Measurements from ENCODE around the gene SFXN3.

SFXN3 gene

DNA sequence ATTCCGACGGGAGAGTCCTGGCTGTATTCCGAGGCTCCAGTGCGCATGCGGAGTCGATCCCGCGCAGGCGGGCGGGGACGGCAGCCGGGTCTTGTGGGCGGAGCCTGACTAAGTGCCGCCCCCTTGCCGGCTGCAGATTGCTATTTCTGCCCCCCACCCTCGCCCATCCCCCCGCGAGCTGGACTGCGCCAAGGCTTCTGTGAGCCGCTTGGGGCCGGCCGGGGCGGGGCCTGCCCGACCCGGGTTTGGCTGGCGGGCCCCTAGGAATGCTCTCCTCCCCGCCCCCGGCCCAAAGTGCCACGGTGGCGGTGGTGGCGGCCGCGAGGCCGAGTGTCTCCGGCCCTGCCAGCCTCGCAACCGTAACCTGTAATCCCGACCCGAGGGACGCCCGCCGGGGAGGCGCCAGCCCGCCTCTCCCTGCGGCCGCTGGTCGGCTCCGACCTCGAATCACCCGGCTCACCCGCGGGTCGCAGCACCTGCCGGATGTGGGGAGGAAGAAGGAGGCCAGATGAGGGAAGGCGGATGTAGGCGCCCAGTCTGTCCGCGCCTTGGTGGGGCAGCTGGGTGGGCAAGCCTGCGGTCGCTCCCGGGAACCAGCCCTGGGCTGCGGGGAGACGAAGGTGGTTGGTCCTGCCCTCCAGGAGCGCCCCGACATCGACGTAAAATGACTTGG, 30.1 kb downstream of the SFXN3 start:
- DNase-seq: peak; percentile 97

DNA sequence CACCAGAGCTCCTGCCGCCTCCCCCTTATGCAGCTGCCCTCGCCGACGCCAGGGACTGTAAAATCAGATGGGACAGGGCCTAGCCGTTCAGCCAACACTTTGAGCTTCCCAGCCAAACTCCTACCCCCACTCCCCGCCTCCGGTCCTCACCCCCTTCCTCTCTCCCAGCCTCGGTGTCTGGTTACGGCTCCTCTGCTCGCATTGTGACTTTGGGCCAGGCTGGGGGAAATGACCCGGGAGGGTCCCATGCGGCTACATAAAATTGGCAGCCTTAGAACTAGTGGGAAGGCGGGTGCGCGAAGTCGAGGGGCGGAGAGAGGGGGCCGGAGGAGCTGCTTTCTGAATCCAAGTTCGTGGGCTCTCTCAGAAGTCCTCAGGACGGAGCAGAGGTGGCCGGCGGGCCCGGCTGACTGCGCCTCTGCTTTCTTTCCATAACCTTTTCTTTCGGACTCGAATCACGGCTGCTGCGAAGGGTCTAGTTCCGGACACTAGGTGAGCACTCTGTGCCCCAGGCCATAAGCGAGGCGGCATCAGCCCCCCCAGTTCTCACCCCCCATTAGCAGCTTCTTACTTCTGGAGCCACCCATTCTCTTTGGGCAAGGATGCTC, 30.7 kb downstream of the SFXN3 start, which contains the start of gene KAZALD1:
KAZALD1 (plus strand) TSS at position 366 of the 608 bp plus-strand sequence. CDS start 604 bp downstream, outside the sequence.
- DNase-seq: no peak

DNA sequence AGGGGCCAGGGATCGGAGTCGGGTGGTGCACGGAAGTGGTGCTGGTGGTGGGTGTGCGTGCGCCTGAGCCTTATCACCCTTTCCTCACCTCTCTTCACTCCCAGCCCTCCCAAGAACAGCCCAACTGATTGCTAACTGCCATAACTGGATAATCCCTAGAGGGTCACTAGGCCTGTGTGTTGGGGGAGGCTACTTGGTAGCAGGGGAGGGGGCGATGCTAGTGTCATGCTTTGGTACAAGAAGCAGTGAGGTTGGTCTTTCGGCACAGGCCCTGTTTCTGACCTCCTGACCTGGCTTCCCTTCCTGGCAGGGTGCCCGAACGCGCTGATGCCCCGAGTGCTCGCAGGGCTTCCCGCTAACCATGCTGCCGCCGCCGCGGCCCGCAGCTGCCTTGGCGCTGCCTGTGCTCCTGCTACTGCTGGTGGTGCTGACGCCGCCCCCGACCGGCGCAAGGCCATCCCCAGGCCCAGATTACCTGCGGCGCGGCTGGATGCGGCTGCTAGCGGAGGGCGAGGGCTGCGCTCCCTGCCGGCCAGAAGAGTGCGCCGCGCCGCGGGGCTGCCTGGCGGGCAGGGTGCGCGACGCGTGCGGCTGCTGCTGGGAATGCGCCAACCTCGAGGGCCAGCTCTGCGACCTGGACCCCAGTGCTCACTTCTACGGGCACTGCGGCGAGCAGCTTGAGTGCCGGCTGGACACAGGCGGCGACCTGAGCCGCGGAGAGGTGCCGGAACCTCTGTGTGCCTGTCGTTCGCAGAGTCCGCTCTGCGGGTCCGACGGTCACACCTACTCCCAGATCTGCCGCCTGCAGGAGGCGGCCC, 31.4 kb downstream of the SFXN3 start:
- DNase-seq: peak; percentile 16

DNA sequence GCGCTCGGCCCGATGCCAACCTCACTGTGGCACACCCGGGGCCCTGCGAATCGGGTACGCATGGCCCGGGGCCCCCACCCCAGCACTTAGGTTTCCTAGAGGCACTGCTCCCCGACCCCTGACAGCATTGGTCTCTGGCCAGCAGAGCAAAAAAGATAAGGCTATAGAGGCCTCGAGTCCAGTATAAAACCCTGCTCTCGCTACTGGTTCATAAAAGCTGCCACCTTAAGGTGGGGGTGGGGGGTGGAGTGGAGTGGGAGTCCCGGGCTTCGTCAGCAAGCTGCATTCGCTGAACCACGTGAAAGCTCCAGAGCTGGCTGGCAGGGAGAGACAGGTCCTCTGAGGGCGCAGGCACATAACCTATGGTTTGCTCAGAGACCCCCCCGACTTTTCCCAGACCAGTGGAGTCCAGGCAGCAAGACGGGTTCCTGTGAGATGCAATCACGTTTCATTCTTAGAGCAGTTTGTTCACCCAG, 32.1 kb downstream of the SFXN3 start:
- DNase-seq: no peak

DNA sequence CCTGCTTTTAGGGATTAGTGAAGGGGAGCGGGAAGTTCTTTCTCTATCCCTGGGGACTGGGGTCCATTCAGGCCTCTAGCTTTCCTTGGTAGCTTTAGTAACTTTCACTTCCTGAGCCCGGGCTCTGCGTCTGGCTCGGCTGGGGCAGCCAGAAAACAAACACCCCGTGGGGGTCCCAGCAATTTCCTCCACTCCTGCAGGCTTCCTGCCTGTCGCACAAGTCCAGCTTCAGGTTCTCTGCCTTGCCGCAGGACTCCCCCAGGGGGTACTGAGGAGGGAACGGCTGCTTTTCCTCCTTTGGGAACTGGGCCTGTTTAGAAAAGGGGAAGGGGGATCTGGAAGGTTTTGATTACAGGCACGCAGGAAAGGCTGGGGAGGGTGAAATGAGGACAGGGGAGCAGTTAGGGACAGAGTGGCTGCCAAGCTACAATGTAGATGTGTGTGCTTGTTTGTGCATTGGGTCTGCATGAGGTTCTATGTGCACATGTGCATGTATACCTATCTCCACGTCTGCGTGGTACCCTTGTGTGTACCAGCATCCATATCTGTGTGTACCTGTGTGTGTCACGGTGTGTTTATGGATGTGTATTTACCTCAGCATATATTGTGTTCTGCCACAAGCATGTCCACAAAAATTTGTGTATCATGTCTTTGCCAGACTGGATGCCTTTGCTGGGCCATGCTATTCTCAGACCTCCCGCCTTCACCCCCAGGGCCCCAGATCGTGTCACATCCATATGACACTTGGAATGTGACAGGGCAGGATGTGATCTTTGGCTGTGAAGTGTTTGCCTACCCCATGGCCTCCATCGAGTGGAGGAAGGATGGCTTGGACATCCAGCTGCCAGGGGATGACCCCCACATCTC, 32.7 kb downstream of the SFXN3 start:
- no peak for DNase-seq

DNA sequence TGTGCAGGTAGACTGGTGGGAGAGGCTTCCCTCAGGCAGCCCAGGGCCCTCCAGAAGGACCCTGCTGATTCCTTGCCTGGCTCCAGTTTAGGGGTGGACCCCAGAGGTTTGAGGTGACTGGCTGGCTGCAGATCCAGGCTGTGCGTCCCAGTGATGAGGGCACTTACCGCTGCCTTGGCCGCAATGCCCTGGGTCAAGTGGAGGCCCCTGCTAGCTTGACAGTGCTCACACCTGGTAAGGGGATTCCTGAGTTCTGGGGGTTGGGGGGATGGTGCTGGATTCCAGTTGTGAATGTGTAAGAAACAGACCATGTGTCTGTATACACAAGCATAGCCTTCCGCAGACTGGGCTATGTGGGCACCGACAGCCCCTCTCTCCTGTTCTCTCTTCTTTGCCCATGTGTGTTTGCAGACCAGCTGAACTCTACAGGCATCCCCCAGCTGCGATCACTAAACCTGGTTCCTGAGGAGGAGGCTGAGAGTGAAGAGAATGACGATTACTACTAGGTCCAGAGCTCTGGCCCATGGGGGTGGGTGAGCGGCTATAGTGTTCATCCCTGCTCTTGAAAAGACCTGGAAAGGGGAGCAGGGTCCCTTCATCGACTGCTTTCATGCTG, 33.5 kb downstream of the SFXN3 start:
- DNase-seq: no peak

DNA sequence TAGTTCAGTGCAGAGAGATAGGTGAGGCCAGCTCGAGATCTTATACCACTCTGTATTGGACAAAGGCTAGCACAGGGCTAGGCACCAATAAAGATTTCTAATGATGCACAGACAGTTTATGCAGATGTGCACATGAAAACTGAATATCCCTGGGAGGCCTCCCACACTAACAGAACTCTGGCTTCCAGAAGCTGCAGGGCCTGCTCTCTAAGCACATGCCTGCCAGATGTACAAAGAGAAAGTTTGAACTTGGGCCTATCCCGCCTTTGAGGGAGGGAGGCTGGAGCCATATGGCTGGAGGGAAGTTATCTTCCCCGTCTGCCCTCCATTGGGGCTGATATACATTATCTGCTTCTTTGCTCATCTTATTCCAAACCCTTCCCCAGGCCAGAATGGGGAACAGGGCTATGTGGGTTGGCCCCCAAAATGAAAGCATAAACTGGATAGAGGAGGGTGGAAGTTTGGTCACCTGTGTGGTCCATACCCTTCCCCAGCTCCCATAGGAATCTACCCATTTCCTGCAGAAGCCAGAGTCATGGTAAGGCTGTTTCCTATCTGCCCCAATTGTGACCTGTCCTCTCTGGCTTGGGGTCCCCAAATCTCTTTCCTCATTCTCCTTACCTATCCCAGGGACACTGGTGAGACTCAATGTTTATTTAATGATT, 34.6 kb downstream of the SFXN3 start:
- DNase-seq: no peak

DNA sequence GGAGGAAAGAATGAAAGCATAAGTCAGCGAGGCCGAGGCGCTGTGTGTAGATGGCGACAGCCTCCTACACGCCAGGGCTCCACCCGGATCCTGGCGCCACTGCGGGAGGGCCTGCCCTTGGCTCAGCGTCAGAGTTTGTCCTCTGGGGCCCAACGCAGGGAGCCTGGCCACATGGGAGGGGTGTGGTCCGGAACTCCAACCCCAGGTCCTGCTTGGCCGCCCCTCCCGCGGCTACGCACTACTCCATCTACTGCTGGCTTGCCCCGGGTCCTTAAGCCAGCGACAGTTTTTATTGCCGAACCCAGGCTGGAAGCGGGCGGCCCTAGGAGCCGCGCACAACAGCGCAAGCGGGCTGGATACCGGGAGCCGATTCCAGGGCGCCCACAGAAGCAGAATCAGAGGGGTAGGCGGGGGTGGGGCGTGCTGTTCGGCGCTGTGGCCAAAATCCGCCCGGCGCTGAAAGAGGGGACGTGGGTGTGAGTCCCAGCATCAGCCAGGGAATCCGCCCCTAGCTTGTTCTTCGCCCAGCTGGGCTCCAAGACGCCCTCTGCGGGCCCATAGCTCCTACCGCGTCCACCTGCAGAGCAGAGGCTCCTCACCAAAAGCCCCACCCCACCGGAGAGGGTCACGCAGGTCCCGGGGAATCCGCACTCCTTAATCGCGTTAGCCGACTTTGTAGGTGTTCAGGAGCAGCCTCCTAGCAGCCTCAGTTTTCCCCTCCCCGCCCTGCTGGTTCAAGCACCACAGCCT, 35.3 kb downstream of the SFXN3 start:
- peak; percentile 29 for DNase-seq

DNA sequence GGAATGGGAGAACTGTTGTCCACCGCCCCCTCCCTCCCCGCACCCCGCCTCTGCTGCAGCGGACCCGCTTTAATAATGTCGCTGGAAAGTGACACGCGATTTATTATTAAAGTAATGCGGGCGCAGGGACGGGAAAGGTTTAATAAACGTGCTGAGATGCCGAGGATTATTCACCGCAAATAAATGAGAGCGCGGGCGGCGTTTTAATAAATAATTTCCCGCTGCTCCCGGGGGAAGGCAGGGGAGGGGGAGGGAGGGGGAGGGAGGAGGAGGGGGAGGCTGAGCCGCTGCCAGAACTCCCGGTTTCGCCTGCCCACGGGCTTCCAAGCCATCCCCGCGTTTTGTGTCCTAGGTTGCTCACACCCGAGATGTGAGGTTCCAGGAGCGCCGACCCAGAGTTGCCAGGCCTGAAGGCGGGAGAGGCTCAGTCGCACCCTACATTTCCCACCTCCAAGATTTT, 35.9 kb downstream of the SFXN3 start:
- peak; percentile 25 for DNase-seq

DNA sequence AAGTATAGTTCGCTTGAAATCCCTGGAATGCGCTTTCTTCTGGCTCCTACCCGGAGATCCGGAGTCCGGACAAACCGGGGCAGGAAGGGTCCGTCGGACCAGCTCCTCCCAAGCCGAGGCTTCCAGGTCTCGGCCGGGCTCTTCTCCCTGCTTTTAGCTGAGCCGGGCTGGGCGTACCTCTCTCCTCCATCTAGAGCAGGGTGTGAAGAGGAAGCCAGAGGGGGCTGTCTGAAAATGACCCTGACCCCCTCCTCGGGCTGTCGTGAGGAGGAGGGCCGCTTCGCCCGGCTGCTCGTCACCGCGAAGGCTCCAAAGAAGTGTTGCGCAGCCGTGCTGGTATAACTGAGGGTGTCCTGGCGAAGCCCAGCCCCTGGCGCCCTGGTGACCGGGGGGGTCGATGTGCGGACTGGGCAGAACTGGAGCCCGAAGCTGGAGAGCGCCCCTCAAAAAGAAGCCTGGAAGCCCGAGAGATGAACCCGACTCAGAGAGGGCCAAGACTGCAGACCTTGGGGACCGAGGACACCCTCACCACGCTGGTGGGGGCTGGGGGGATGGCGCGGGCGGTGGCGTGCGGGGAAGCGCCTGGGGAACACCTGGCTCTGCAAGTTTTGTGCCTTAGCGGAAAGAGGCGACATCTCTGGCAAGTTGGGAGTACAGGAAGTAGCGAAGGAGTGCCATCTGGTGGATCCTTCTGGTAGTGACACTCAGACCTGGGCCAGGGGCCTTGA, 36.5 kb downstream of the SFXN3 start:
- peak; percentile 62 for DNase-seq

DNA sequence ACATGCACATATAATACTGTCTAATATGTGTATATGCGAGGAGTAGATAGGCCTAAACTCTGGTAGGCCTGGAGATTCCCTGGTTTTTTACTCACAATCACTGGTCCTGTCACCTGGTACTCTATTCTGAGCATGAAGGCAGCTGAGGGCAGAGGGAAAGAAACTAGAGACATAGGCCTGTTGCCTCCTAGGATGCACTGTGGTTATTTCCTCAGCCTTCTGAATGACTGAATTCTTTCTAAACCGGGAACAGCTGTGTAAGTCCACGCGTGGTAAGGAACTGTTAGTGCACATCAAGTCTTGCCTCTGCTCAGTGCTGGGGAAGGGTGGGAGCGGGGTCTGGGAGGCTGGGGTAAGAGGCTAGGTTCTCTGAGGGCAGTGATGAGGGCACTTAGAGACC, 38.4 kb downstream of the SFXN3 start:
- DNase-seq: no peak

DNA sequence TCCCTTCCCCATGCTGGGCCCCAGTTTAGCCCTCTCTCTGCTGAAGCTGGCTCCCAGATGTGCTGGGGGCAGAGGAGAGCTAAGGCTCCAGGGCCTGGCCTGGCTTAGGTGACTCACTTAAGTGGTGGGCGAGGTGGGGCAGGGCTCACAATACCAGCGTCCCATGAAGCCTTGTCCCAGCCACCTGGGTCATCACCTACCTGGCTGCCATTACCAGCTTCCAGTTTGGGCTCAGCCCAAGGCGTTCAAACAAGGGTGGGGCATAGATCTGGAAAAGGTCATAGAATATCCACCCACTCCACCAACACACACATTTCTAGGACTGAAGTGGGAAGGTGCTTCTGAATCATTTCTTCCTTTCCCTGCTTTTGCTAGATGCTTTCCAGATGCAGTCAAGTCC, 39.1 kb downstream of the SFXN3 start:
- no peak for DNase-seq

DNA sequence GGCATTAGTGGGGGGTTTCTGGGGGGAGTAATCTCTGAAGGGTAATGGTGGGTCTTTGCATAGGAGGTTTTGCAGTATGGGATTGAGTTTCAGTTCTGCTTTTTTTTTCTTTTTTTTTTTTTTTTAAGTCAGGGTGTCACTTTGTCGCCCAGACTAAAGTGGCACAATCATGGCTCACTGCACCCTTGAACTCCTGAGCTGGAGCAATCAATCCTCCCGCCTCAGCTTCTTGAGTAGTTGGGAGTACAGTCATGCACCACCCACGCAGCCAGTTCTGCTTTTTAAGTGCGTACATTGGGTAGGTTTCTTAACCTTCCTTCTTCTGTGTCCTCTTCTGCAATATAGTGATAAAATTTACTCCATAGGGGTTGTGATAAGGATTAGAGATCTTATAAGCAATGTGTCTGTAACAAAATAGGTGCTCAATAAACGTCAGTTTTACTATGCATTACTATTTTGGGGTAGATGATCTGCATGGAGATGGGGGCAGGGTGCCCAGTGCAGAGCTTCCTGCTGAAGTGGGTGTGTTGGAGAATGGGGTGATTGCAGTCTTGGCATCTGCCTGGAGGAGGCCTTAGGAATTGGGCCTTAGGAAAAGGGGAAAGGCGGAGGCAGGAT, 40.3 kb downstream of the SFXN3 start:
- DNase-seq: no peak

DNA sequence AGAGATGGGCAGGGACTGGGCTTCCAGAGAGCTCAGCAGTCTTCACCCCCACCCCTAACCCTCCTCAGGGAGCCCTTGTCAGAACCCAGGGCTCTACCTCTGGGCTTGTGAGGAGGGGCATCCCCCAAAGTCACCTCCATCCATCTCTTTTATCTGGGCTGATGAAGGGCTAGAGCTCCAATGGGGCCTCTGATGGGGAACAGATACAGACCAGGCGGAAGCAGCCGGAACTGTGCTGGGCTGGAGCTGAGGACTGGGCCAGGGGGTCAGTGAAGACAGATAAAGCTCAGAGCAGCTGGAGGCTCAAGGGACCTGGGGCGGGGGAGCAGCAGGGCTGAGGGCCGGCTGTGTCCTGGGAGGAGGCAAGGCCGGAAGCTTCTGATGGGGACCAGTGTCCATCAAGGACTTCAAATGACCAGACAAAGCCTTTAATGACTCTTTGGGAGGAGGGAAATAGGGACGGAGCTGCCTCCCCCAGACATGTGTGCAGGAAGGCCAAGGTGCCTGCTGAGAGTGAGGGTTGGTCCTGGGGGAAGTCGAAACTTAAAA, 40.9 kb downstream of the SFXN3 start:
- DNase-seq: no peak

DNA sequence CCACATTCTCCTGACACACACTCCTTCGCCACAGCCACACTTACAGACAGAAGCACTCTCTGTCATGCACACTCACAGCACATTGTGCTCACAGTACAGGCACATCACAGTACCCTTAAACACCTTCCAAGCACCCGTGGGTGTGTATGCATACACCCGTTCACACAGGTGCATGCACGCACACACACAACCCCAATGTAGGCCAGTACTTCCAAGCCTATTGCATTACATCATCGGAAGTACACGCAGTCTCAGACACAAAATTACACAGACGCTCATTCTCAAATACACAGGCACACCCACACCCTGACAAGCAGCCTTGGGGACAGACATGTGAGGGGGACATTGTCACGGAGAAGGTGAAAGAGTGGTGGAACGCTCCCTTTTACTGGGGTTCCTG, 41.9 kb downstream of the SFXN3 start:
- no peak for DNase-seq

DNA sequence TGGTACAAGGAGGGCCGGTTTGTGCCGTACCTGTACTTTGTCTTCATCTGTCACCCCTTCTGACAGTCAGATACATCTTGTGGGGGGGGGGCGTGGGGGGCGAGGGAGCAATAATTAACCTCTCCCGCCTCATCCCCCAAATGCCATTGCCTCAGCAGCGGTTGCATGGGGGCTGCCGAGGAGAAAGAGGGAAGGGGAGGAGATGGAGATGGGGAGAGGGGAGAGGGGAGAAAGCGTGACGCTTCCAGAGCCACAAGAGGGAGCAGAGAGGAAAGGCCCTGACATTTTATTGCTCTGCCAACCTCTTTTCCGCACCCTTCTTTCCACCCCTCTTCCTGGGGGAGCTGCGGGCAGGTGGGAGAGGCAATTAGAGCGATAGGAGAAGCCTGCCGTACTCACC, 42.6 kb downstream of the SFXN3 start:
- DNase-seq: no peak

DNA sequence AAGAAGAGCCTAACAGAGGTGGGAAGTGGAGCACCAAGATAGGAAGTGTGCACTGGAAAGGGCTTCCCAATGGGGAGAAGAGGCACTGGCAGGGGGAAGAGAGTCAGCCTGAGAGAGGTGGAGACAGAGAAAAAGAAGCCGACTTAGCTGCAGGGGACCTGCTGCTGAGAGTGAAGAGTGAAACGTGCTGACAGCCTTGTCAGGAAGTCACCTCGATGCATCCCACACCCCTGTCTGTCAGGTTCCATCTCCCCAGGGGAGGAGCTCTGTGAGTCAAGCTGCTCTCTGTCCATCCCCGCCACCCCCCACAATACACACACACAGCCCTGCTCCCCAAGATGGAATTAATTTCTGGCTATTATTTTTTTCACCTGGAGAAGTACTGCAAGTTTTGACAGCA, 44.7 kb downstream of the SFXN3 start:
- DNase-seq: no peak

DNA sequence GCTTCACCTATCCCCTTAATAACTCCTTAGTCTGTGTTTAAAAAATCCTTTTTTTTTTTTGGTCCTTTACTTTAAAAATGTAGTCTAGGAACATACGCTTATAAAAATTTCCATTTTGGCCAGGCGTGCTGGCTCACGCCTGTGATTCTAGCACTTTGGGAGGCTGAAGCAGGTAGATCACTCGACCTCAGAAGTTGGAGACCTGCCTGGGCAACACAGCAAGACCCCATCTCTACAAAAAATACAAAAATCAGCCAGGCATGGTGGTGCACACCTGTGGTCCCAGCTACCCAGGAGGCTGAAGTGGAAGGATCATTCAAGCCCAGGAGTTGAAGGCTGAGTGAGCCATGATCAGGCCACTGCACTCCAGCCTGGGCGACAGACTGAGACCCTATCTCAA, 45.6 kb downstream of the SFXN3 start:
- DNase-seq: no peak

DNA sequence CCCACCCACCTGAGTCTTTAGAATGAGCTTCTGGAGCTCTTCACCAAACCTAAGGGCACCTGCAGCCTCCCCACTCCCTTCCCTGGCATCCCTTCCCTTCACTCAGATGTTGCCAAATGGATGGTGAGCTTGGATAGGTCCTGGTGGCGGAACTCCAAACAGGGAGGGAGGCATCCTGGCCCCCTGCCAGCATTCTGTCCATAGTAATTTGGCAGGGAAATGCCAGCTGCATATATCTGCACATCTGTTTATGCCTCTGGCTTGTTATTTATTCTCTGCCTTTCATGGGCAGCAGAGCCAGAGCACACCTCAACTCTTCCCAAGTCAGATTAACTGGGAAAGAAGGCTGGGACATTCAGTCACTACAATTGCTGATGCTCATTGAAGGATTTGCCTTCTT, 48.8 kb downstream of the SFXN3 start:
- DNase-seq: no peak

All from NCI-H2227 treated with DMSO at 0.1 percent for 48 hours (cell line).